ENCODE results near the gene GPT2.

The GPT2 gene

GRCh38 chr16:46970089-46970488, 85.9 kb downstream of the GPT2 start:
- peaks cover 78% of the 10 kb centered on the region for H3K36me3 ChIP-seq (ENCODE audit: control insufficient read depth, low read length)
- peaks cover 27% of the 10 kb centered on the region for H3K4me1 ChIP-seq (ENCODE audit: control insufficient read depth, low read length)
- H3K79me2 ChIP-seq (ENCODE audit: control insufficient read depth, low read length) = peaks cover 92% of the 10 kb centered on the region
- H3F3A ChIP-seq (ENCODE audit: control insufficient read depth, insufficient read depth) = no peaks in the 10 kb centered on the region
- H3K27me3 ChIP-seq (ENCODE audit: control insufficient read depth, low read length) = no peaks in the 10 kb centered on the region
- TF ChIP-seq EZH2phosphoT487 (IDR thresholded peaks at IDR 0.05; ENCODE audit: borderline replicate concordance, low read length) = no peak
- TF ChIP-seq CTCF (IDR thresholded peaks at IDR 0.05; ENCODE audit: low read depth, low read length, poor library complexity, severe bottlenecking) = no peak
- H4K20me1 ChIP-seq (ENCODE audit: control insufficient read depth, insufficient read depth, low read depth, low read length) = peaks cover 18% of the 10 kb centered on the region
- H3K4me2 ChIP-seq (ENCODE audit: low read length) = peak overlapping the region; percentile 25; the same call in 1 of the 2 replicates
- no peak overlapping the region; the same call in 1 of the 2 replicates for H3K4me3 ChIP-seq (ENCODE audit: low read length)
- no peaks in the 10 kb centered on the region for H3K9me2 ChIP-seq (replicated peaks; ENCODE audit: control insufficient read depth, low read length)
- no peak overlapping the region for H3K27ac ChIP-seq (ENCODE audit: low read depth, low read length)
- H3K9me3 ChIP-seq (ENCODE audit: control insufficient read depth, insufficient read depth, low read length) = no peaks in the 10 kb centered on the region

- TF ChIP-seq EZH2phosphoT487 (IDR thresholded peaks at IDR 0.05; ENCODE audit: borderline replicate concordance, low read length) = no peak
- no peak for TF ChIP-seq CTCF (IDR thresholded peaks at IDR 0.05; ENCODE audit: low read depth, low read length, poor library complexity, severe bottlenecking)
- H3K27ac ChIP-seq (ENCODE audit: low read depth, low read length) = no peak overlapping the region
- H3K4me1 ChIP-seq (ENCODE audit: control insufficient read depth, low read length) = peaks cover 32% of the 10 kb centered on the region
- H3K27me3 ChIP-seq (ENCODE audit: control insufficient read depth, low read length) = no peaks in the 10 kb centered on the region
- H3F3A ChIP-seq (ENCODE audit: control insufficient read depth, insufficient read depth) = 0 out of 2 replicates have a peak, but pooled peaks cover 4% of the 10 kb centered on the region
- no peaks in the 10 kb centered on the region for H3K9me2 ChIP-seq (replicated peaks; ENCODE audit: control insufficient read depth, low read length)
- H3K9me3 ChIP-seq (ENCODE audit: control insufficient read depth, insufficient read depth, low read length) = no peaks in the 10 kb centered on the region
- peak overlapping the region; percentile 89; the same call in 1 of the 2 replicates for H3K4me2 ChIP-seq (ENCODE audit: low read length)
- H3K79me2 ChIP-seq (ENCODE audit: control insufficient read depth, low read length) = peaks cover 84% of the 10 kb centered on the region
- H3K36me3 ChIP-seq (ENCODE audit: control insufficient read depth, low read length) = peaks cover 68% of the 10 kb centered on the region
- peaks cover 18% of the 10 kb centered on the region for H4K20me1 ChIP-seq (ENCODE audit: control insufficient read depth, insufficient read depth, low read depth, low read length)
- no peak overlapping the region for H3K4me3 ChIP-seq (ENCODE audit: low read length)
These were observed 87.1 kb downstream of the GPT2 start for GRCh38 chr16:46971271-46971670.

GRCh38 chr16:46972429-46973206, 88.5 kb downstream of the GPT2 start:
- H3K9me2 ChIP-seq (replicated peaks; ENCODE audit: control insufficient read depth, low read length) = no peaks in the 10 kb centered on the region
- peak overlapping the region; percentile 89 for H3K4me2 ChIP-seq (ENCODE audit: low read length)
- H3K9me3 ChIP-seq (ENCODE audit: control insufficient read depth, insufficient read depth, low read length) = no peaks in the 10 kb centered on the region
- H3K4me1 ChIP-seq (ENCODE audit: control insufficient read depth, low read length) = peaks cover 37% of the 10 kb centered on the region
- peaks cover 54% of the 10 kb centered on the region for H3K36me3 ChIP-seq (ENCODE audit: control insufficient read depth, low read length)
- TF ChIP-seq EZH2phosphoT487 (IDR thresholded peaks at IDR 0.05; ENCODE audit: borderline replicate concordance, low read length) (no peak), CTCF (IDR thresholded peaks at IDR 0.05; ENCODE audit: low read depth, low read length, poor library complexity, severe bottlenecking) (no peak)
- peak overlapping the region; percentile 69 for H3K27ac ChIP-seq (ENCODE audit: low read depth, low read length)
- H3K27me3 ChIP-seq (ENCODE audit: control insufficient read depth, low read length) = no peaks in the 10 kb centered on the region
- peaks cover 5% of the 10 kb centered on the region; the same call in 1 of the 2 replicates for H3F3A ChIP-seq (ENCODE audit: control insufficient read depth, insufficient read depth)
- peaks cover 72% of the 10 kb centered on the region for H3K79me2 ChIP-seq (ENCODE audit: control insufficient read depth, low read length)
- peaks cover 18% of the 10 kb centered on the region for H4K20me1 ChIP-seq (ENCODE audit: control insufficient read depth, insufficient read depth, low read depth, low read length)
- H3K4me3 ChIP-seq (ENCODE audit: low read length) = peak overlapping the region; percentile 84

Data from DOHH2 (cell line).